ENCODE measurements around the gene ODF2L.

The ODF2L gene

GRCh38 chr1:86423873-86424272 is 27.8 kb upstream of the ODF2L start, which contains the start of gene CLCA2:
Gene CLCA2 (plus strand): TSS chr1:86424171. CDS start chr1:86424248, 77 bp downstream.
- H3K9me3 ChIP-seq (ENCODE audit: control insufficient read depth, low read length): no peaks in the 10 kb centered on the region
- no peaks in the 10 kb centered on the region for H3K36me3 ChIP-seq (ENCODE audit: control insufficient read depth, insufficient read depth, low read length)
- H3K4me1 ChIP-seq (ENCODE audit: control insufficient read depth, insufficient read depth, low read length, poor library complexity, severe bottlenecking): no peaks in the 10 kb centered on the region
- no peak within 1 kb of the TSS for H3K4me3 ChIP-seq (ENCODE audit: extremely low read depth, insufficient read depth, low read length, poor library complexity, severe bottlenecking)
- no peak within 1 kb of the TSS for H3K27ac ChIP-seq (ENCODE audit: low read depth, low read length, severe bottlenecking)

- no peaks in the 10 kb centered on the region for H3K9me3 ChIP-seq (ENCODE audit: control insufficient read depth, low read length)
- no peak overlapping the region for H3K27ac ChIP-seq (ENCODE audit: low read depth, low read length, severe bottlenecking)
- H3K4me3 ChIP-seq (ENCODE audit: extremely low read depth, insufficient read depth, low read length, poor library complexity, severe bottlenecking): no peak overlapping the region
- H3K4me1 ChIP-seq (ENCODE audit: control insufficient read depth, insufficient read depth, low read length, poor library complexity, severe bottlenecking): no peaks in the 10 kb centered on the region
- no peaks in the 10 kb centered on the region for H3K36me3 ChIP-seq (ENCODE audit: control insufficient read depth, insufficient read depth, low read length)
Measured at GRCh38 chr1:86423473-86423872, 27.4 kb upstream of the ODF2L start.

- Histone ChIP-seq H3K4me3 (ENCODE audit: extremely low read depth, insufficient read depth, low read length, poor library complexity, severe bottlenecking) (no peak overlapping the region), H3K36me3 (ENCODE audit: control insufficient read depth, insufficient read depth, low read length) (no peaks in the 10 kb centered on the region), H3K4me1 (ENCODE audit: control insufficient read depth, insufficient read depth, low read length, poor library complexity, severe bottlenecking) (no peaks in the 10 kb centered on the region), H3K9me3 (ENCODE audit: control insufficient read depth, low read length) (no peaks in the 10 kb centered on the region), H3K27ac (ENCODE audit: low read depth, low read length, severe bottlenecking) (no peak overlapping the region)
- 94 to 100% methylated on average over 2 to 5 of the region's 7 CpGs for WGBS, 2 experiments (ENCODE audit: insufficient coverage in 2 of 2)
Measured at GRCh38 chr1:86421601-86422280, 25.6 kb upstream of the ODF2L start.

DNA sequence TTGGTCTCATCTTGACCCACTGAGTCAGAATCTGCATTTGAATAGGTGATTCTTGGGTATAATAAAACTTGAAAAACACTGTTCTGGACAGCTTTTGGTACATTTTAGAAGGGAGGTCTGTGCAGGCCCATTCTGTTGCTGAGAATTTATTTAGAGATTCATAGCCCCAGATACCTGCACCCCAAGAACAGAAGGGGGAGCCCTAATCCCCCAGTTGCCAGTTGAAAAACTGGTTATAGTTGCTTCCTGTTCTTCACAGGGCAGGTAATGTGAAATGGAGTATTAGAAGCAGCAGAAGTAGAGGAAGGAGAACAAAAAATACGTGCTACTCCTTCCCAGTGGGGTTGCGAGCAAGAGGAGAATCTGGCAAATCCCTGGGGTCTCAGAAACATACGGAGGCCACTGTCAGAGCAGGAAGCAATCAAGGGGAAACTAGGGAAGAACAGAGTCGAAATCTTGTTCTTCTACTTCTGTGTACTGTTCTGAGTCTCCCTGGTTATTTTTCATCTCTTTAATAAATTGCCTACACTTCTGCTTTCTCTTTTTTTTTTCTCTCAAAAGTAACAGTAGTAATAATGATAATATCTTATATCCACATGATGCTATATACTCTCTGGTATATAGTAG is 23.3 kb upstream of the ODF2L start:
- Histone ChIP-seq H3K27ac (ENCODE audit: low read depth, low read length, severe bottlenecking) (no peak overlapping the region), H3K36me3 (ENCODE audit: control insufficient read depth, insufficient read depth, low read length) (no peaks in the 10 kb centered on the region), H3K4me1 (ENCODE audit: control insufficient read depth, insufficient read depth, low read length, poor library complexity, severe bottlenecking) (no peaks in the 10 kb centered on the region), H3K4me3 (ENCODE audit: extremely low read depth, insufficient read depth, low read length, poor library complexity, severe bottlenecking) (no peak overlapping the region), H3K9me3 (ENCODE audit: control insufficient read depth, low read length) (no peaks in the 10 kb centered on the region)
- 77 to 83% methylated on average over 3 to 4 of the region's 4 CpGs for WGBS, 2 experiments (ENCODE audit: insufficient coverage in 2 of 2)

- no peaks in the 10 kb centered on the region for H3K4me1 ChIP-seq (ENCODE audit: control insufficient read depth, insufficient read depth, low read length, poor library complexity, severe bottlenecking)
- H3K27ac ChIP-seq (ENCODE audit: low read depth, low read length, severe bottlenecking): no peak overlapping the region
- no peak overlapping the region for H3K4me3 ChIP-seq (ENCODE audit: extremely low read depth, insufficient read depth, low read length, poor library complexity, severe bottlenecking)
- no peaks in the 10 kb centered on the region for H3K36me3 ChIP-seq (ENCODE audit: control insufficient read depth, insufficient read depth, low read length)
- WGBS, 2 experiments (ENCODE audit: insufficient coverage in 2 of 2): 90 to 93% methylated on average over 4 to 5 of the region's 6 CpGs
- no peaks in the 10 kb centered on the region for H3K9me3 ChIP-seq (ENCODE audit: control insufficient read depth, low read length)
Measured at GRCh38 chr1:86416343-86416742, 20.2 kb upstream of the ODF2L start.

- H3K9me3 ChIP-seq (ENCODE audit: control insufficient read depth, low read length): no peaks in the 10 kb centered on the region
- no peaks in the 10 kb centered on the region for H3K36me3 ChIP-seq (ENCODE audit: control insufficient read depth, insufficient read depth, low read length)
- H3K27ac ChIP-seq (ENCODE audit: low read depth, low read length, severe bottlenecking): no peak overlapping the region
- H3K4me1 ChIP-seq (ENCODE audit: control insufficient read depth, insufficient read depth, low read length, poor library complexity, severe bottlenecking): no peaks in the 10 kb centered on the region
- 92 to 97% methylated on average over 4 of the region's 4 CpGs for WGBS, 2 experiments (ENCODE audit: insufficient coverage in 2 of 2)
- H3K4me3 ChIP-seq (ENCODE audit: extremely low read depth, insufficient read depth, low read length, poor library complexity, severe bottlenecking): no peak overlapping the region
Measured at GRCh38 chr1:86410879-86411278, 14.8 kb upstream of the ODF2L start.

DNA sequence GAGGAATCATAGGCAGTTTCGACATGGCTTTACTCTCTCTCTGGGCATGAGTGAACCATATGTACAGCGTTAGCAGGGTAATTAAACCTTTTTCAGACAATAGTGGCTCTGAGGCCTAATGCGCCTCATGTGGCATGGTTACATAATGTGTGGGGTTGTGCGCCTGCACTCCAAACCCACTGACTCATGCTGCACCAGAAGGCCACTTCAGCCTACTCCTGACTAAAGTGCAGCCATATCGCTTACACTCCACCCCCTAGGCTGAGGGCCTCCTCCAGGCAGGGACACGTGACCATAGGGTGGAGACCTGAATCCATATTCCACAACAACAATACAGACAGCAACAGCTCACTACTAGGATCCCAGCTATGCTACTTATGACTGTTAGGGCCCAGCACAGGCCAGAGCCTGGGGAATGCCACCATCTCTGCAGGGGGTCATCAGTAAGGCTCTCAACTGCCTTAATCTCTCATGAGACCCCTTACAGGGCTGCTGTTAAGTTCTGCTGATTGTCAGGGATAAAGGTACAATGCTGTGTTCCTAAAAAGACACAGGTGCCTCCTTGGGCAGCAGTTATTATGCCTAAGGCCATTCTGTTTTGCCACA is 13.4 kb upstream of the ODF2L start:
- Histone ChIP-seq H3K9me3 (ENCODE audit: control insufficient read depth, low read length) (no peaks in the 10 kb centered on the region), H3K36me3 (ENCODE audit: control insufficient read depth, insufficient read depth, low read length) (no peaks in the 10 kb centered on the region), H3K27ac (ENCODE audit: low read depth, low read length, severe bottlenecking) (no peak overlapping the region), H3K4me1 (ENCODE audit: control insufficient read depth, insufficient read depth, low read length, poor library complexity, severe bottlenecking) (no peaks in the 10 kb centered on the region), H3K4me3 (ENCODE audit: extremely low read depth, insufficient read depth, low read length, poor library complexity, severe bottlenecking) (no peak overlapping the region)
- 94 to 95% methylated on average over 2 to 4 of the region's 6 CpGs for WGBS, 2 experiments (ENCODE audit: insufficient coverage in 2 of 2)

GRCh38 chr1:86396498-86396890 is 371 bp upstream of the ODF2L start:
- no peak overlapping the region for H3K27ac ChIP-seq (ENCODE audit: low read depth, low read length, severe bottlenecking)
- 0 to 3% methylated on average over 4 to 5 of the region's 9 CpGs for WGBS, 2 experiments (ENCODE audit: insufficient coverage in 2 of 2)

GRCh38 chr1:86394416-86394815 is 1.7 kb downstream of the ODF2L start:
- Histone ChIP-seq H3K27ac (ENCODE audit: low read depth, low read length, severe bottlenecking) (no peak overlapping the region), H3K4me1 (ENCODE audit: control insufficient read depth, insufficient read depth, low read length, poor library complexity, severe bottlenecking) (no peaks in the 10 kb centered on the region), H3K9me3 (ENCODE audit: control insufficient read depth, low read length) (no peaks in the 10 kb centered on the region), H3K36me3 (ENCODE audit: control insufficient read depth, insufficient read depth, low read length) (peaks cover 11% of the 10 kb centered on the region), H3K4me3 (ENCODE audit: extremely low read depth, insufficient read depth, low read length, poor library complexity, severe bottlenecking) (peak overlapping the region; percentile 83)
- WGBS, 2 experiments (ENCODE audit: insufficient coverage in 2 of 2): no CpG with 5 or more reads among the region's 2 CpGs

More at GRCh38 chr1:86396498-86396890, 371 bp upstream of the ODF2L start:
- H3K4me1 ChIP-seq (ENCODE audit: control insufficient read depth, insufficient read depth, low read length, poor library complexity, severe bottlenecking): no peaks in the 10 kb centered on the region
- peak overlapping the region; percentile 83 for H3K4me3 ChIP-seq (ENCODE audit: extremely low read depth, insufficient read depth, low read length, poor library complexity, severe bottlenecking)
- peaks cover 7% of the 10 kb centered on the region for H3K36me3 ChIP-seq (ENCODE audit: control insufficient read depth, insufficient read depth, low read length)
- H3K9me3 ChIP-seq (ENCODE audit: control insufficient read depth, low read length): no peaks in the 10 kb centered on the region

- no peaks in the 10 kb centered on the region for H3K4me1 ChIP-seq (ENCODE audit: control insufficient read depth, insufficient read depth, low read length, poor library complexity, severe bottlenecking)
- H3K4me3 ChIP-seq (ENCODE audit: extremely low read depth, insufficient read depth, low read length, poor library complexity, severe bottlenecking): no peak overlapping the region
- H3K36me3 ChIP-seq (ENCODE audit: control insufficient read depth, insufficient read depth, low read length): peaks cover 11% of the 10 kb centered on the region
- no peaks in the 10 kb centered on the region for H3K9me3 ChIP-seq (ENCODE audit: control insufficient read depth, low read length)
- no peak overlapping the region for H3K27ac ChIP-seq (ENCODE audit: low read depth, low read length, severe bottlenecking)
Measured at GRCh38 chr1:86389307-86389706, 6.8 kb downstream of the ODF2L start.

DNA sequence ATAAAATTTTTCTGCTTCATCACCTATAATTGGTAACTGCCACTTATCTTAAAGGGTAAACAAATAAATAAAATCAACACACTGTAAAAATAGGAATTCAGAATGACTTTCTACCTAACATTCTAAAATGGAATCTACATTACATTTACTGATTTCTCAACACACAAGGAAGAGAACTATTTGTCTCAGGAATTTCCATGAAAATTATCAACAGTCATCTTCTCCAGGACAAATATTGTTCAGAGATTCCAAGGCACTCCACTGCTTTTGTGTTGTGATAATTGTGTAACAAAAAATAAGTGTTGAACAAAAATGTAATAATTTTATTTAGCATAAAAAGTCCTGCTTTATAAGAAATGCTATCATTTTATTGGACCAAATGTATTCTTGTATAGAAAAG is 7.3 kb downstream of the ODF2L start:
- Histone ChIP-seq H3K9me3 (ENCODE audit: control insufficient read depth, low read length) (no peaks in the 10 kb centered on the region), H3K4me3 (ENCODE audit: extremely low read depth, insufficient read depth, low read length, poor library complexity, severe bottlenecking) (no peak overlapping the region), H3K27ac (ENCODE audit: low read depth, low read length, severe bottlenecking) (no peak overlapping the region), H3K4me1 (ENCODE audit: control insufficient read depth, insufficient read depth, low read length, poor library complexity, severe bottlenecking) (no peaks in the 10 kb centered on the region), H3K36me3 (ENCODE audit: control insufficient read depth, insufficient read depth, low read length) (peaks cover 11% of the 10 kb centered on the region)

Data from mesodermal cell (in vitro differentiated cells).